A204.1 (cell line): Measurements from ENCODE around the gene DCAF7.

ENCODE experiments used
- FAIRE-seq: peaks from 2 replicates; lab custom pipeline; 2012; peaks lifted over from hg19 to GRCh38; lab: Jason Lieb, UNC

The DCAF7 gene

DNA sequence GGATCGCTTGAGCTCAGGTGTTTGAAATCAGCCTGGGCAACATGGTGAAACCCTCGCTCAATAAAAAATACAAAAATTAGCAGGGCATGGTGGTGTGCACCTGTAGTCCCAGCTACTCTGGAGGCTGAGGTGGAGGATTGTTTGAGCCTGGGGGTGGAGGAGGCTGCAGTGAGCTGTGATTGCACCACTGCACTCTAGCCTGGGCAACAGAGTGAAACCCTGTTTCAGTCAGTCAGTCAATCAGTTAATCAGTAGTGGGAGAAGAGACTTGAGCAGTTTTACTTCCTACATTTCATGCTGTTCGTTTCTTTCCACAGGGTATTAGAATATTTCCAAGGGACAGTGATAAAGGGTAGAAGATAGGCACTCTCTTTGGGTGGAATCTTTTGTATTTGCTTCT, 80.8 kb downstream of the DCAF7 start:
- FAIRE-seq = no peak

- no peak for FAIRE-seq
These were observed 81.3 kb downstream of the DCAF7 start for GRCh38 chr17:63631626-63632025.

DNA sequence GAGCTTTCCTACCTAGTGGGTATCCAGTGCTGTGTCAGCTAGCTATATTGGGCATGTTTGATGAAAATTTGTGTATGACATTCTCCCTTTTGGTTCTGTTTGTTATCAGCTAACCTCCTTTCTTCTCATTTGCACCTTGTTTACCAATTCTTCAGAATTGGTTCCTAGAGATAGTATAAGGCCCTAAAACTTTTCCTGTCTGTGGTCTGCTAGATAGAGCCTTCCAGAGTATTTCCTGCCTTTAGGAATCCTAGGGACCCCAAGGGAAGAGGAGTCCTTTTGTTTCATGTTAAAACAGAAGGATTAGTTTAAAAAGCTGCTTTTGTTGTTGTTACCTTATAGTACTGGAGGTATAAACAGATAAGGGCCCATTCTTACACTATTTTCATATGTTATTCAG, 83.5 kb downstream of the DCAF7 start:
- no peak for FAIRE-seq

DNA sequence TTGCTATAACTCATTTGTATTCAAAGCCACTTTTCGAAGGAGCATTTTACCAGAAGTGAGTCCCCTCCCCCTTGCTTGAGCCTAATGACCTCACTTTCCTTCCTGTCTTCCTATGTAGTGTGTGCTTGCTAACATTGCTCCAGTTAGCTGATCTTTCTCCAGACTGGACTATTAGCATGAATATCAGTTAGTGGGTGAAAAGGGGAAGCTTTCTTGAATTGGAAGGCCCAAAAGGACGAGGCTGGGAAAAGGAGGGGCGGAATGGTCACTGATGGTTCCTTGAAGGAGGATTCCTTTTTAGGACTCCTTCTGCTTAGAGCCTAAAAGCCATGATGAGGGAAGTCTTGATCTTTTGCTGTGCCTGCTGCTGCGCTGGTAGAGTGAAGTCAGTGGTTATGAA, 83.9 kb downstream of the DCAF7 start:
- no peak for FAIRE-seq

DNA sequence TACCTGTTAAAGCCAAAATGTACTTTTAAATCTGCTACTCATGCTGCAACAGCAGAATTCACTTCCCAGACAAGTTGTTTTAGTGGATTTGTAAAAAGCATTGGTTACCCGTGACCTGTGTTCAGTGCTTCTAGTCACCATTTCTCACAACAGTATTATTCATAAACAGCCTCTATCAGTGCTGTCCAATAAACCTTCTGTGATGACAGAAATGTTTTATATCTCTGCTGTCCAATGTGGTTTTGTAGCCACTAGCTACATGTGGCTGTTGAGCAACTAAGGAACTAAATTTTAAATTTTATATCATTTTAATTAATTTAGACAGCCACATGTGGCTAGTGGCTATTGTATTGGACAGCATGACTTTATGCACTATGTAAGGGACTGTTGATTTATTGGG, 84.5 kb downstream of the DCAF7 start:
- no peak for FAIRE-seq

GRCh38 chr17:63635290-63635689, 85.0 kb downstream of the DCAF7 start:
- FAIRE-seq = no peak

GRCh38 chr17:63635787-63636186, 85.5 kb downstream of the DCAF7 start:
- no peak for FAIRE-seq

DNA sequence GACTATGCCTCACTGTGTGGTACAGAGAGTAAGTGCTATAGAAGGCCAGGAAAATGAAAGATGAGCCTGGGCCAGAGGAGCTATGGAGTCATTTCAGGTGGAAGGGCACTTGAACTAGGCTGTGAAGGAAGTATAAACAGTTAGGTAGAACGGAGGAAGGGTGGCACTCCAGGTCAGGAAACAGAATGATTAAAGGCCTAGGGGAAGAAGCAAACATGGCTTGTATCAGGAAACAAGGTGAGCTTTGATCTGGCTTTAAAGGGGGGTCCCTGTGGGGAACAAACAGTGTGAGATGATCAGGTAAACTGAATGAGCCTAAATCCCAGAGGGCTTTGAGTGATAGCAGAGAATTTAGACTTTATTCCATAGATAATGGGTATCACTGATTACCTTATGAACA, 88.8 kb downstream of the DCAF7 start:
- no peak for FAIRE-seq

- no peak for FAIRE-seq
These were observed 89.8 kb downstream of the DCAF7 start for GRCh38 chr17:63640038-63640437.

- FAIRE-seq = no peak
These were observed 91.6 kb downstream of the DCAF7 start for GRCh38 chr17:63641692-63642448.
